H1 (cell line): ENCODE data around the gene SSX2IP. TPM values are rescaled to one million over a fixed set of nuclear protein-coding genes. Genes with fewer than 3 reads are reported as not detected.

Experiments
- ATF3 ChIP-seq: IDR thresholded peaks from 2 replicates; pipeline ENCODE4 v1.6.1; 2011; ENCODE audit warnings: low read depth, mild to moderate bottlenecking, low read length; ENCODE audit not compliant: insufficient read depth
- BCL11A ChIP-seq, 2 experiments: IDR thresholded peaks; one replicate each; pipeline ENCODE4 v1.6.1; 2011; ENCODE audit warnings: low read depth in 2 of 2, low read length in 2 of 2, mild to moderate bottlenecking in 2 of 2
- CBX5 ChIP-seq: fragments of 300-800, 300-1000 bp; sonication (generic); IDR thresholded peaks from 2 replicates; pipeline ENCODE4 v1.7.1; 2016; ENCODE audit warnings: antibody characterized with exemption, low read length, low read depth
- CHD7 ChIP-seq: fragments of 300-600 bp; sonication (generic); IDR thresholded peaks from 2 replicates; pipeline ENCODE4 v1.7.1; 2012; ENCODE audit warnings: low read length, moderate library complexity, mild to moderate bottlenecking, inconsistent platforms; ENCODE audit not compliant: insufficient replicate concordance
- CTBP2 ChIP-seq: IDR thresholded peaks from 2 replicates; pipeline ENCODE4 v1.7.0; 2011; ENCODE audit warnings: borderline replicate concordance, mild to moderate bottlenecking, moderate library complexity, mixed read lengths, low read length; ENCODE audit not compliant: insufficient read depth, insufficient read length
- GABPA ChIP-seq: IDR thresholded peaks from 2 replicates; pipeline ENCODE4 v1.6.1; 2011; ENCODE audit warnings: mild to moderate bottlenecking, low read length, moderate library complexity, borderline replicate concordance; ENCODE audit not compliant: insufficient read depth
- JUN ChIP-seq: IDR thresholded peaks from 2 replicates; pipeline ENCODE4 v1.6.1; 2011; ENCODE audit warnings: low read depth, mild to moderate bottlenecking, improper control_type of control experiment, low read length
- KDM5A ChIP-seq: fragments of 200-600 bp; IDR thresholded peaks from 2 replicates; pipeline ENCODE4 v1.7.1; 2012; ENCODE audit warnings: mild to moderate bottlenecking, low read length, inconsistent platforms, mixed read lengths
- RBBP5 ChIP-seq: IDR thresholded peaks from 2 replicates; pipeline ENCODE4 v1.7.1; 2012; ENCODE audit warnings: low read depth, mild to moderate bottlenecking, inconsistent platforms, low read length, moderate library complexity, borderline replicate concordance
- SP1 ChIP-seq: IDR thresholded peaks from 2 replicates; pipeline ENCODE4 v1.6.1; 2011; ENCODE audit warnings: low read depth, low read length
- SRF ChIP-seq: IDR thresholded peaks from 2 replicates; pipeline ENCODE4 v1.6.1; 2011; ENCODE audit warnings: mild to moderate bottlenecking, low read depth, low read length, moderate library complexity
- TEAD4 ChIP-seq: IDR thresholded peaks from 2 replicates; pipeline ENCODE4 v1.6.1; 2012; ENCODE audit warnings: low read depth, low read length, inconsistent platforms, mixed read lengths
- polyA plus RNA-seq, 7 experiments: library from polyadenylated mRNA; depleted of rRNA in 3 of 7; stranded (reverse) in 5 of 7; unstranded in 2 of 7; fragments of >200 nt in 5 of 7; fragments of 200-250 nt in 2 of 7; gene quantifications; 1 replicate in 5 of 7; 2 replicates in 1 of 7; 4 replicates in 1 of 7; pipeline versions ENCODE4 v1.2.1 to v1.2.3, GENCODE V29; 2011 to 2013; ENCODE audit warnings: missing spikeins in 2 of 7, mixed read lengths in 2 of 7
- total RNA-seq: library from RNA; stranded (reverse); fragmentation: NEBNext Ultra II Directional; extraction: Animal tissue kit (Norgen Biotek cat#: 25700); gene quantifications from 2 replicates; pipeline ENCODE4 v1.2.1, GENCODE V29; 2021

SSX2IP gene
- total and polyA plus RNA-seq, 2 of the 8 experiments (the other 6 are each of a cell fraction or from before 2014, with no cell fraction given): 4.0 to 31.3 TPM

GRCh38 chr1:84613026-84613425 is 77.2 kb downstream of the SSX2IP start (continued):
- TF ChIP-seq CHD7 (no peak), CBX5 (no peak), TEAD4 (no peak), ATF3 (no peak), SP1 (no peak), GABPA (no peak), SRF (no peak), JUN (no peak), KDM5A (no peak), CTBP2 (no peak), RBBP5 (no peak), BCL11A (IDR thresholded peaks at IDR 0.05; ENCODE audit: low read depth in 2 of 2, low read length in 2 of 2) (no peak)
